ENCODE results near the gene GATAD2A.

The GATAD2A gene

GRCh38 chr19:19416280-19416679, 10.8 kb downstream of the GATAD2A start:
- no peak overlapping the region for H3K4me3 ChIP-seq (ENCODE audit: low read depth, low read length)
- in situ Hi-C loops (cut with HindIII; ENCODE audit: low sequenced_read_pairs), result no loop called here
- no peak for DNase-seq (ENCODE audit: low read depth)
- TF ChIP-seq CTCF (IDR thresholded peaks at IDR 0.05; ENCODE audit: low read depth, low read length, missing control alignments), result no peak

- H3K4me3 ChIP-seq (ENCODE audit: low read depth, low read length), result no peak overlapping the region
- in situ Hi-C loops (cut with HindIII; ENCODE audit: low sequenced_read_pairs), result no loop called here
- no peak for TF ChIP-seq CTCF (IDR thresholded peaks at IDR 0.05; ENCODE audit: low read depth, low read length, missing control alignments)
- no peak for DNase-seq (ENCODE audit: low read depth)
Observed at GRCh38 chr19:19417046-19417445, 11.6 kb downstream of the GATAD2A start.

GRCh38 chr19:19417628-19418245, 12.3 kb downstream of the GATAD2A start:
- DNase-seq (ENCODE audit: low read depth), result no peak
- no peak for TF ChIP-seq CTCF (IDR thresholded peaks at IDR 0.05; ENCODE audit: low read depth, low read length, missing control alignments)
- in situ Hi-C loops (cut with HindIII; ENCODE audit: low sequenced_read_pairs), result no loop called here

GRCh38 chr19:19418555-19419260, 13.2 kb downstream of the GATAD2A start:
- peak; percentile 28 for DNase-seq (ENCODE audit: low read depth)
- no peak for TF ChIP-seq CTCF (IDR thresholded peaks at IDR 0.05; ENCODE audit: low read depth, low read length, missing control alignments)
- no peak overlapping the region for H3K4me3 ChIP-seq (ENCODE audit: low read depth, low read length)
- in situ Hi-C loops (cut with HindIII; ENCODE audit: low sequenced_read_pairs), result no loop called here

More at GRCh38 chr19:19417628-19418245, 12.3 kb downstream of the GATAD2A start:
- no peak overlapping the region for H3K4me3 ChIP-seq (ENCODE audit: low read depth, low read length)

- no peak for TF ChIP-seq CTCF (IDR thresholded peaks at IDR 0.05; ENCODE audit: low read depth, low read length, missing control alignments)
- in situ Hi-C loops (cut with HindIII; ENCODE audit: low sequenced_read_pairs), result no loop called here
- DNase-seq (ENCODE audit: low read depth), result peak; percentile 33
- H3K4me3 ChIP-seq (ENCODE audit: low read depth, low read length), result no peak overlapping the region
Observed at GRCh38 chr19:19420570-19421298, 15.3 kb downstream of the GATAD2A start.

- in situ Hi-C loops (cut with HindIII; ENCODE audit: low sequenced_read_pairs), result no loop called here
- TF ChIP-seq CTCF (IDR thresholded peaks at IDR 0.05; ENCODE audit: low read depth, low read length, missing control alignments), result no peak
- H3K4me3 ChIP-seq (ENCODE audit: low read depth, low read length), result no peak overlapping the region
- no peak for DNase-seq (ENCODE audit: low read depth)
Observed at GRCh38 chr19:19421299-19421696, 15.8 kb downstream of the GATAD2A start.

Measured in astrocyte of the cerebellum (primary cell).